Endodermal cell (in vitro differentiated cells): Measurements from ENCODE around the gene NEDD4L. TPM values are rescaled to one million over a fixed set of nuclear protein-coding genes. Genes with fewer than 3 reads are reported as not detected.

Experiments used
- DNase-seq: peaks from one replicate; pipeline ENCODE4 v3.0.0-alpha.2; 2017
- H3K27ac ChIP-seq: 2 replicates; pipeline ENCODE4 v1.5.1; 2013; ENCODE audit warnings: mild to moderate bottlenecking, low read depth, low read length, moderate library complexity
- H3K27me3 ChIP-seq: 2 replicates; pipeline ENCODE4 v1.6.1; 2013; ENCODE audit warnings: mild to moderate bottlenecking, low read length, moderate library complexity; ENCODE audit not compliant: insufficient read depth, control insufficient read depth, poor library complexity, severe bottlenecking
- H3K36me3 ChIP-seq: 2 replicates; pipeline ENCODE4 v1.7.0; 2013; ENCODE audit warnings: mild to moderate bottlenecking, low read length, moderate library complexity; ENCODE audit not compliant: control insufficient read depth, insufficient read depth
- H3K4me1 ChIP-seq: one replicate; pipeline ENCODE4 v1.7.0; 2013; ENCODE audit warnings: low read length; ENCODE audit not compliant: control insufficient read depth, insufficient read depth
- H3K4me3 ChIP-seq: 2 replicates; pipeline ENCODE4 v1.5.1; 2013; ENCODE audit warnings: mild to moderate bottlenecking, low read length, moderate library complexity
- H3K9ac ChIP-seq: 2 replicates; pipeline ENCODE4 v1.6.1; 2013; ENCODE audit warnings: mild to moderate bottlenecking, low read length, moderate library complexity; ENCODE audit not compliant: poor library complexity, severe bottlenecking; ENCODE audit errors: extremely low read depth
- H3K9me3 ChIP-seq: 2 replicates; pipeline ENCODE4 v1.6.1; 2013; ENCODE audit warnings: mild to moderate bottlenecking, low read length, moderate library complexity; ENCODE audit not compliant: control insufficient read depth
- H3K27ac Mint-ChIP-seq: 2 replicates; pipeline ENCODE4 v1.8.0; 2020; ENCODE audit warnings: mixed read lengths
- H3K27me3 Mint-ChIP-seq: 2 replicates; pipeline ENCODE4 v1.8.0; 2021; ENCODE audit warnings: mild to moderate bottlenecking, mixed read lengths; ENCODE audit not compliant: insufficient read depth
- H3K36me3 Mint-ChIP-seq: 2 replicates; pipeline ENCODE4 v1.8.0; 2020; ENCODE audit warnings: low read depth, mixed read lengths
- H3K4me1 Mint-ChIP-seq: 2 replicates; pipeline ENCODE4 v1.8.0; 2020; ENCODE audit warnings: mixed read lengths
- H3K4me3 Mint-ChIP-seq: 2 replicates; pipeline ENCODE4 v1.8.0; 2020; ENCODE audit warnings: mild to moderate bottlenecking, moderate library complexity, mixed read lengths
- H3K9me3 Mint-ChIP-seq: 2 replicates; pipeline ENCODE4 v1.8.0; 2020; ENCODE audit warnings: mild to moderate bottlenecking, mixed read lengths
- WGBS, 2 experiments: methylation state at CpG; one replicate each; pipeline versions ENCODE4 v1.1.5 to v1.1.7; 2013; ENCODE audit warnings: missing lambda C conversion rate in 2 of 2, mixed read lengths in 1 of 2; ENCODE audit not compliant: insufficient coverage in 1 of 2, insufficient read length in 1 of 2; 5-methylcytosine and 5-hydroxymethylcytosine counted together
- total RNA-seq, 2 donors: library from RNA; stranded (reverse); fragmentation: NEBNext Ultra II Directional in 1 of 2; extraction: Animal tissue kit (Norgen Biotek cat#: 25700) in 1 of 2; gene quantifications; 2 replicates in 1 of 2; 3 replicates in 1 of 2; pipeline ENCODE4 v1.2.1, GENCODE V29; 2021
- TF ChIP-seq, protein P1 (sequence below): fragments of 200-600 bp; sonication (generic); conservative IDR thresholded peaks from 2 replicates; pipeline ENCODE4 v1.5.0; 2021; ENCODE audit warnings: antibody characterized with exemption, mild to moderate bottlenecking

NEDD4L gene
- total RNA-seq, 2 donors from 2014 or later: 70.5 to 75.3 TPM

DNA sequence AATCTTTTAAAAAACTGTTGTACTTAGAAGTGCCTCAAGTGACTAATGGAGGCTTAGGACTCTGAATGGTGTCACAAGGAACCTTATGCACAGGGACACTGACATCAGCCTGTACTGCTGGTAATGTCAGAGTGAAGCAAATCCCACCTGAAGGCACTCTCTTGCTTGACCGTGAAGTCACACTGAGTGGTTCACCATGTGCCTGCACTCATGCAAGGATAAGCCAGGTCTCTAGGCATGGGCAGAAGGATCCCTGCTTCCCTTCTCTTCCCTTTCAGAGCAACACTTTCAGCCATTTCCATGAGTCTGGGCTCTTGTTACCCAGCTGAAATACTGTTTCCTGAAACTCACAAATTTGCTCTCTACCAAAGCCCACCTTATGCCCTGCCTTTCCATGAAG lies 123.0 kb downstream of the NEDD4L start:
- H3K9me3 Mint-ChIP-seq: no peaks in the 10 kb centered on the region
- Histone ChIP-seq H3K27me3 (no peaks in the 10 kb centered on the region), H3K36me3 (peaks cover 4% of the 10 kb centered on the region), H3K9ac (no peak overlapping the region), H3K4me1 (no peaks in the 10 kb centered on the region), H3K27ac (no peak overlapping the region), H3K9me3 (no peaks in the 10 kb centered on the region), H3K4me3 (no peak overlapping the region)
- H3K4me3 Mint-ChIP-seq: no peak overlapping the region
- TF ChIP-seq, protein P1, sequence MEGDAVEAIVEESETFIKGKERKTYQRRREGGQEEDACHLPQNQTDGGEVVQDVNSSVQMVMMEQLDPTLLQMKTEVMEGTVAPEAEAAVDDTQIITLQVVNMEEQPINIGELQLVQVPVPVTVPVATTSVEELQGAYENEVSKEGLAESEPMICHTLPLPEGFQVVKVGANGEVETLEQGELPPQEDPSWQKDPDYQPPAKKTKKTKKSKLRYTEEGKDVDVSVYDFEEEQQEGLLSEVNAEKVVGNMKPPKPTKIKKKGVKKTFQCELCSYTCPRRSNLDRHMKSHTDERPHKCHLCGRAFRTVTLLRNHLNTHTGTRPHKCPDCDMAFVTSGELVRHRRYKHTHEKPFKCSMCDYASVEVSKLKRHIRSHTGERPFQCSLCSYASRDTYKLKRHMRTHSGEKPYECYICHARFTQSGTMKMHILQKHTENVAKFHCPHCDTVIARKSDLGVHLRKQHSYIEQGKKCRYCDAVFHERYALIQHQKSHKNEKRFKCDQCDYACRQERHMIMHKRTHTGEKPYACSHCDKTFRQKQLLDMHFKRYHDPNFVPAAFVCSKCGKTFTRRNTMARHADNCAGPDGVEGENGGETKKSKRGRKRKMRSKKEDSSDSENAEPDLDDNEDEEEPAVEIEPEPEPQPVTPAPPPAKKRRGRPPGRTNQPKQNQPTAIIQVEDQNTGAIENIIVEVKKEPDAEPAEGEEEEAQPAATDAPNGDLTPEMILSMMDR: no peak
- DNase-seq: no peak
- no peaks in the 10 kb centered on the region for H3K27me3 Mint-ChIP-seq
- 94 to 100% methylated on average over 1 of the region's 1 CpG for WGBS, 2 experiments
- H3K27ac Mint-ChIP-seq: no peak overlapping the region
- H3K4me1 Mint-ChIP-seq: peaks cover 2% of the 10 kb centered on the region
- H3K36me3 Mint-ChIP-seq: peaks cover 28% of the 10 kb centered on the region

DNA sequence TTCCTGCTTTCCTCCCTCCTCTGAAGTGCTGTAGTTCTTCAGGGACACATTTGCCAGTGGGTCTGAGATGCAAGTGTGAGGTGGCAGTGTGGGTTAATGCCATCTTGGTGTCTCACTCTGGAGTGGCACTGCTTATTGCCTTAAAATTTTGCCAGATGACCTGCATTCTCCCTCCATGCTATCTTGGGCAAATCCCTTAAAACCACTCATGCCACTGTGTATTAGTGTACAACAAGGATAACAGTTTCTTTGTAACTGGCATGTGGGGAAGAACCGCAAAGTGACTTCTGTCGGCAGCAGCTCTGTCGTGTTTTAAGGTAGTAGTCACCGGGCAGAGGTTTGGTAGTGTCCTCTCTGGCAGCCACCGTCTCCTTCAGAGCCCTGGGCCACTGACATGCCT lies 124.2 kb downstream of the NEDD4L start:
- Histone ChIP-seq H3K27me3 (no peaks in the 10 kb centered on the region), H3K36me3 (peaks cover 4% of the 10 kb centered on the region), H3K4me3 (no peak overlapping the region), H3K27ac (no peak overlapping the region), H3K9me3 (no peaks in the 10 kb centered on the region), H3K4me1 (no peaks in the 10 kb centered on the region), H3K9ac (no peak overlapping the region)
- no peaks in the 10 kb centered on the region for H3K9me3 Mint-ChIP-seq
- no peak overlapping the region for H3K27ac Mint-ChIP-seq
- H3K27me3 Mint-ChIP-seq: no peaks in the 10 kb centered on the region
- H3K4me3 Mint-ChIP-seq: no peak overlapping the region
- no peak for DNase-seq
- 92 to 97% methylated on average over 4 to 5 of the region's 5 CpGs for WGBS, 2 experiments
- TF ChIP-seq, protein P1: no peak
- peaks cover 30% of the 10 kb centered on the region for H3K36me3 Mint-ChIP-seq
- H3K4me1 Mint-ChIP-seq: no peaks in the 10 kb centered on the region

DNA sequence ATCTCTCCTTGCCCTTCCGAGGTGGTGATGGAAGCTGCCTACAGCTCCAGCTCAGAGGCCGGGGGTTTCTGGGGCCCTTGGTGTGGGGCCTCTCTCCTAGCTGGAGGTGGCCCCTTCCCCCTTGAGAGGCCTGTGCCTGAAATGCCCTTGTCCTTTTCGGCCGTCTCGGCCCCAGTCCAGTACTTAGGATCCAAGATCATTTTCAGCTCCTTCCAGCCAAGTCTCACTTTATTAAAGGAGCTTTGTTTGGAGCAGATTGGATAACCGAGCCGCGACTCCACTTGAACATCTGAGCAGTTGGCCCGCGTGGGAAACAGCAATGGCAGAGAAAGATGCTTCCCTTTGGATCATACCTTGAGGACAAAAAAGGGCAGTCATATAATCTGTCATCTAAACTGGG lies 125.0 kb downstream of the NEDD4L start:
- H3K4me1 ChIP-seq: no peaks in the 10 kb centered on the region
- no peaks in the 10 kb centered on the region for H3K4me1 Mint-ChIP-seq
- 85 to 86% methylated on average over 9 to 10 of the region's 10 CpGs for WGBS, 2 experiments
- H3K4me3 Mint-ChIP-seq: no peak overlapping the region
- TF ChIP-seq, protein P1: no peak
- H3K9me3 ChIP-seq: no peaks in the 10 kb centered on the region
- peaks cover 30% of the 10 kb centered on the region for H3K36me3 Mint-ChIP-seq
- no peaks in the 10 kb centered on the region for H3K9me3 Mint-ChIP-seq
- H3K9ac ChIP-seq: no peak overlapping the region
- no peak overlapping the region for H3K27ac ChIP-seq
- H3K27me3 ChIP-seq: no peaks in the 10 kb centered on the region
- H3K4me3 ChIP-seq: no peak overlapping the region
- no peak for DNase-seq
- no peak overlapping the region for H3K27ac Mint-ChIP-seq
- no peaks in the 10 kb centered on the region for H3K27me3 Mint-ChIP-seq
- H3K36me3 ChIP-seq: peaks cover 4% of the 10 kb centered on the region
